DMS53 treated with DMSO at 0.1 percent for 48 hours (cell line): ENCODE results near the gene STAT4.

Source experiments
- DNase-seq: peaks from one replicate; lab custom pipeline; 2025; ENCODE audit not compliant: unreplicated experiment; lab: John Stamatoyannopoulos, UW

The STAT4 gene

DNA sequence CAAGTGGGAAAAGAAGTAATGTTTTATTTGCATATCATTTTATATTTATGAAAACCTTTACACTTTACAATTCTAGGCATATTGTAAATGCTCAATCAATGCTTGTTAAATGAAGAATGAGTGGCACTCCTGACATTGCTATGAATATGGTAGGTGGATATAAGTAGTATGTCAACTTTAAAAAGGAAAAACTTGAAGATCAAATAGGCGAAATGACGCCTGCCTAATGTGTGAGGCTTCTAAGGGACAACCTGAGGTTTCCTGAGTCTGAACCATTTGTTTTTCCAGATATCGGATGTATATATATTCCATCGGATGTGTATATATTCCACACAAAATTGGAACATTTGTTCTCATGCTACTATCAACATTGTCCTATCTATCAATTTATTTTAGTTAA, 1.4 kb downstream of the STAT4 start:
- no peak for DNase-seq

DNA sequence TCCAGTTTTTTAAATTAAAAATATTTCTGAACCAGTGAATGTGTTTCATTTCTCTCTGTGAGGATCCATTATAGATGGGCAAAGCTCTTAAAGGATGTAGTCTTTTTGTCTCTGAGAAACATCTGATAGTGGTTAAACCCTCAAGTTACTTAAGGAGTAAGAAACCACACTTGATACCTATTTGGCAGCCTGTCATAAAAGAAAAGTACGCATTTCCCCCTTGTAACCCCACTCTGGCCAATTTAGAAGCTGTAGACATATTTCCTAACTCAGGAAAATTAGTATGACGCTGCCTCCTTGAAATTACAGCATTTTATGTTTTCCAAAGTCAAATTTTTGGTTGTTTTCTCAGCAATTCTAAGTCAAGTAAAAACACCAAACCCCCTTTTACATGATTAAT, 2.0 kb downstream of the STAT4 start:
- DNase-seq = no peak

DNA sequence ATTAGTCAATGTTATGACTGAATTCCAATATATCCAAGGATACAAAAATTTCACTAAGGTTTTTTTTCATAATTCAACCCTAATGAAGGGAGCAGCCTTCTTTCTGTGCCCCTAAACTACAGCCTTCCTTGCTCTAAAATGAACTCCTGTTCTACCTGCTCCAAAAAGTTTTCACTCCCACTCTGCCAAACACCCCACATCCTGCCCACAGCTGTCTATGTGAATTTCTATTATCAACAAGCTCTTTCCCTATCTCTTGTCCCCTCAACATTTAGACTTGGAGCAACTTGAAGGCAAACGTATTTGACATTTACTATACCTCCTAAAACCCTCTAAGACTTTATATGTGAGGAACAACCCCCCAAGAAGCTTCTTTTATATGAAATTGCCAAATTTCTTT, 2.5 kb downstream of the STAT4 start:
- DNase-seq = no peak

DNA sequence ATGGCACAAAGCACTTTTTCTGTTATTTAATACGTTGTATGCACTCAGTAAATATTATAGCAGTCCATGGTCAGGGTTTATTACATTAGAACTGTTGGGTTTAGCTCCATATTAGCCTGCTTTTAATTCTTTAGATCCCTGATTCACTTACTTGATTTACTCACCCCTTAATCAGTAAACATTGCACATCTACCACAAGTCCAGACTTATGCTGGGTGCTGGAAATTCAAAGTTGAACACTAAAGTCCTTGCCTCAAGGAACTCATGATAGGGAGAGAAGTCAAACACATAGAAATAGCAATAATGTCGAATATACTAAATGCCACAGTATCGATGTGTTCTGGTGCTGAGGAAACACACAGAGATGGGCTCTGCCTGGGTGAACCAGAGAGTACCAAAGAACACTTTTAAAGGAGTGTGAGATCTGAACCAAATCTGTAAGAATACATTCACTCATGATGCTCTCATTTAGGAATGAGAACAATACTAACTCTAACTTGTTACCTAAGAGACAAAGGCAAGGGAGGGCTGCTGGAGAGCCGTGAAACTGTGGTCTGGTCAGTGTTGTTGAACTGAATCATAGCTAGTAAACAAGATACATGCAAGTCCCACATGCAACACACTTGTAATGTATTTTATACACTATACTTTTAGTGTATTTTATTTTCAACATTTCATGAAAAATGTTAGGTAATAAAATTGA, 4.9 kb downstream of the STAT4 start:
- no peak for DNase-seq

DNA sequence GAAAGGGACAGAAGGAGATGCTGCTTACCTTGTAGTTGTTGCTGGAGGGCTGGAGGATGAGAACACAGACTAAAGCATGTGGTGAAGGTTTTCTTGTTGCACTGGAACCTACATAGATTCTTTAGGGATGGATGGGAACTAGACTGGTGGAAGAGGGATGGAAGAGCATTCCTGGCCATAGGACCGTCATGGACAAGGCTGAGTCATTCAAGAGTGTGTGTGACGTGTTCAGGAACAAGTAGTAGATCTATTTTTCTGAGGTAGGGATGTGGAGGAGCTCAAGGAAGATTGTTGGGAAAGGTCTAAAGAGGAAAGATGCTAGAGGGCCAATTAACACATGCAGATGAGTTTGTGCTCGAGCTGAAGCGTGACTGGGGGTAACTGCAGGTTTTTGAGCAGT, 6.6 kb downstream of the STAT4 start:
- no peak for DNase-seq

DNA sequence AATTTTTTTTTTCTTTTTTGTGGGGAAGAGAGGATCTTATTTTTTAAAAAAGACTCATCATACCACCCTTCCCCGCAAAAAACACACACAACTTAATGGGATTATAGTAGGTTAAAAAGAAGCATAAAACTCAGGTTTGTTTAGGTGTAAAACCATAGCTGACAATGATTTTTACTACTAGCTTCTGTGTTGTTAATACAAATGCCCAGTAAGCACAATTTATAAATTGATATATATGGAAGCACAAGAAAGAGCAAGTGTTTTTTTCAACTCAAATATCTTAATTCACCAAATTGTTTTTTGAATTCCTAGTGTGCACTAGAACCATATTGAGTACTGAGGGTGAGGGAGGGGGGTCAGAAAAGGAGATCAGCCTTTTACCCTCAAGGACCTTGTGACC, 7.0 kb downstream of the STAT4 start:
- DNase-seq = no peak

DNA sequence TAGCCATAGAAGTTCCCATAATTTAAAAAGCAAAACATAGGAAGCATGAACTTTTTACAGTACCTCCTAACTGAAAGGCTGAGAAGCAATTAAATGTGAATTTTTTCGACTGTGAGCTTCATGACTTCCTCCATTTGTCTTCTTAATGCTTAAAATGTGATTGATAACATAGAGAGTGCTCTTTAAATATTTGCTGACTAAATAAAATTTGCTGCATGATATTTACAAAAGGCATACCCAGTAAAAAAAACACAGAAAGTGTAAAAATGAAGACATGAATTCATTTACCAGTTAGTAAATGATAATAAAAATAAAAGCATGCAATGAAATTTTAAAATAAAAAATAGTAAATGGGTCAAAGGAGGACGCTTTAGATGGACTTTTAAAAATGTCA, 21.9 kb downstream of the STAT4 start:
- DNase-seq = no peak

DNA sequence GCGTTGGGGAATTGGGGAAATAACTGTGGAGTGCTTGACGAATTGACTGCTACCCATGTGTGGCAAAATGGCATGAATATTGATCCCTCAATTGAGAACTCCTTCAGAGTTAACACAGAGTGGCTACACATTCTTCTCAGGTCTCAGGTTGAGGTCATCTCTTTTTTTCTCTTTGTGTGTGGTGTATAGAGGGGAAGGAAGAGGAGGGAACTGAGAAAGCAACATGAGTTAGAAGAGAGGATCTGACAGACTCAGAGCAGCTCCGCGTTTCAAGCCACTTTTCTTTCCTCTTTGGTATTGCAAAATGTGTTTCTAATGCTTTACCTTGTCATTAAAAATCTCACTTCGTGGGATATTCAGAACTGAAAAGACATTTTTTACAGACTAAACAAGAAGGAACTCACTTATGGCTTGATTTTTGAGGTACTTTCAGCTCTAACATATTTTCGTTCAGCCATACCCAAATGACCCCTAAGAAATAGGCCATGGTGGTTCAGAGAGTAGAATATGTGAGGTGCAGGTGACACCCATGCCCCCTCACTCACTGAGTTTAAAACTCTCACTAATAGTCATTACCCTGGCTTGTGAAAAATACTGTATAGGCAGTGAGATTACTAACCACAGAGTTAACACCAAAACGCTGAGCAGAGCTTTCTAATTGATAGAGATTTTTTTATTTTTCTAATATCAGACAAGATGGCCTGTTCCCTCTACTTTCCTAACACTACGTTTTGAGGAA, 22.5 kb downstream of the STAT4 start:
- DNase-seq = no peak

DNA sequence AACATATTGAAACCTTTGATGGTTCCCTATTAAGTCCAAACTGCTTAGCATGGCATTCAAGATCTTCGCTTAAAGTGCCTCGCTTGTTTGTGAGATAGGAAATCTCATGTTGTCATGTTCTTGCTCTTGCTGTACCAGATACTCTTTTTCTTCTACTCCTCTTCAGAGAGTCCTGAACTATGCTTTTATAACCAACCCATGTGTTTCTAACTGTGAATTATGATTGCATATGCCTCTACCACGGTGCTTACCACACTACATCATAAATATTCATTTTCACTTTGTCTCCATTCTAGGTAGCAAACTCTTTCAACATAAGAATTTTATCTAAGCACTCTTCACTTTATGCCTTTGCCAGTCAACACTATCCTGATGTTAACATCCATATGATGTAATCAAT, 23.6 kb downstream of the STAT4 start:
- DNase-seq = no peak

DNA sequence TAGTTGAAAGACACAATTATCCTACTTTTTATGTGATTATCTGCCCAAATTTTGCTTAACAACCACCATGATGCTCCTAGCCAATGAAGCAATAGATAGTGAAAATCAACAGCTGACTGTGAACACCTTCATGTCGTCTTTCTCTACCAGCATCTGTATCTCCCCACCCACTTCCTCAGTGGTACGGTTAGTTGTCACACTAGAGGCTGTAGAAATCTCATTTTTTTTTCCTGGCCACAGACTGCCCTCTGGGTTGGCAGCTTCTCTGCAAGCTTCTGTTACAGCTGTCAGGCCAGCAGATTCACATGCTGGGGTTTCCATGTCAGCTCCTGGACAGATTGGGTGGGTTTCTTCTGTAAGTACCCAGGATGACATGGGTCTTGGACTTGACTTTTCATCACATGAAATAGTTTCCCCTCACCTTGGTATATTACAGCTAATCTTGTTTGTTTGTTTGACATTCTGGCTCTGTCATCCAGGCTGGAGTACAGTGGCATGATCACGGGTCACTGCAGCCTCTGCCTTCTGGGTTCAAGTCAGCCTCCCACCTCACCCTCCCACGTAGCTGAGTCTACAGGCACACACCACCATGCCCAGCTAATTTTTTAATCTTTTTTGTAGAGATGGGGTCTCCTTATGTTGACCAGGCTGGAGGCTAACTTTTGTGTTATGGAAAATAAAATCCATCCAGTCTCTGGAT, 24.3 kb downstream of the STAT4 start:
- no peak for DNase-seq

DNA sequence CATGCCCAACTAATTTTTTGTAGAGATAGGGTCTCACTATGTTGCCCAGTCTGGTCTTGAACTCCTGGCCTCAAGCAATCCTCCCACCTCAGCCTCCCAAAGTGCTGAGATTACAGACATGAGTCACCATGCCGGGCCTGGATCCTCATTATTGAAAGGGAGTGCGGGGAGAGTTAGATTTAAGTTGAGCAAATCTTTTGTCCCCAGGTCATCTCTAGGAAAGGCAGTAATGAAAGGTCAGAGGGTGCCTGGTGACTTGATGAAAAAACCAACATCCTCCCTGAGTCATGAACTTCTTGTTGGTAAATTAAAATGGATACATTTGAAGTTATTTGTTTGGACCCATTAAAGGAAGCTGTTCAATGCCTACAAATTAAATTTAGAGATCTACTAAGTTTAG, 25.1 kb downstream of the STAT4 start:
- DNase-seq = no peak

DNA sequence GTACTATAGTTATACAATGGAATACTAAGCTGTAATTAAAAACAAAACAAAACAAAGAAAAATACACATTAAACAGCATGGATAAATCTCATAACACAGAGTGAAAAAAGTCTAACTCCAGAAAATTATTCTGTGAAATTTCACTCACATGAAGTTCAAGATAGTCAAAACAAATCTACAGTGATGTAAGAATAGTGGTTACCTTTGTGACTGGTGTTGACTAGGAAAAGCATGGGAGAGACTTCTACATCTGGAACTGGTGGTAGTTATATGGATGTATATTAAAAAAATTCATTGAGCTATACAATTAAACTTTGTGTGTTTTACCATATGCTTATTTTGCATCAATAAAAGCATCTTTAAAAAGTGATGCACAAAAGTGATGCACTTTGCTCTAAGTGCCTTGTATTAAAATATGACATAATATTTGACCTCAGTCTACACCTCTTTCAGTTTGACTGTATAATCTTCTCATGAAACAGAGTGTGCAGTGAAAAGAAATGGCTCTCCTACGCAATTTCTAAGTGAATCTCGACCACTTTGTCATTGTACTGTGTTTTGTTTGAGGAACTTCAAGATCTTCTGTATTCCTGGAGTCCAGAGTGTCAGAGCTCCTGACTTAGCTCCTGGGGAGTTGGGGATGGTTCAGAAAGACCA, 28.0 kb downstream of the STAT4 start:
- no peak for DNase-seq

DNA sequence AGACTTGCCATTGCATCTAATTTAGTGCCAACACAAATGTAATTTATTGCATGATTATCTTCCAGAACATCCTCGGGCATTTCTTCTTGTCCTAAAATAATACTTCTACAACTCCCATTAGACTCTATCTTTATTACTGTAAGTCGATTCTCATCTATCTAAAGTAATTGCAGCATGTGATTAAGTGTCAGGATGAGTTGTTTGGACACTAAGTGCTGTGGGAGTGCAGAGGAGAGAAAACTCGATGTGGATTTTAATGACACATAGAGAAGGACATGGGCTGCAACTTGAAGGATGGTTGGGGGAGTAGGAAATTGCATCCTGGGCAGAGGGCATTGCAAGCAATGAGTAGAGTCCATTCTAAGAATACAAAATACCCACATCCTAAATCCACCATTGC, 33.5 kb downstream of the STAT4 start:
- DNase-seq = no peak

DNA sequence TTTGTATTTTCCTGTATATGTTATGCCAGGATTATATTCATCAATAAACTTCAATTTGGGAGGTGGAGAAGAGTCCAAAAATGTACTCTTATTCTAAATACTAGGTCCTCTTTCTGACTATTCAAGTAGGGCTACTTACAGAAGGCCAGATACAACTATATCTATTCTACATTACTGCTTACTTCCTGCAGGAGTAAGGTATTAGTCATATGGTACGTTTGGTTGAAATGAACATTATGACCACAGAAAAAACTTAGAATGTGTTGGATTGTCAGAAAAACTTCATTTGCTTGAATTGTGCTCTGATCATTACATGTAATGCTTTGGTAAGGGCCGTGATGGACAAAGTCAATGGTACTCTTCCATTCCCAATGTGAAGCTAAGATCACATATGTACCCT, 35.0 kb downstream of the STAT4 start:
- DNase-seq = no peak

DNA sequence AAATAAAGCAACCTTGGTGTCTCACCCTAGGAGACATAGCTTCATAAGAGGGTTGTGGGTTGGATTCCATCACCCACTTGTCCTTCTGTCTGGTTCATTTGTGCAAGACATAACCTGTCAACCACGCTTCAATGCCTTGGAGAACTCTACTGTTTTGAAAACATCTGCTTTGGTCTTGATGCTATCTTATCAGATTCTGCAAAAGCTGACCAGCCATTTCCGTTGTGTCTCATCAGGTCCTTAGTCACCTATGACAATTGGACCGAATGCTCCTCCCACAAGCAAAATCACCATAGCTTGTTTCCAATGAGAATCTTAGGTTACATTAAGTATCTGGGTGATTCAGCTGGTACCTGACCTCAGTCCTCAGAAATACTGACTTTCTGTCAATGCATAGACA, 35.4 kb downstream of the STAT4 start:
- DNase-seq = no peak

DNA sequence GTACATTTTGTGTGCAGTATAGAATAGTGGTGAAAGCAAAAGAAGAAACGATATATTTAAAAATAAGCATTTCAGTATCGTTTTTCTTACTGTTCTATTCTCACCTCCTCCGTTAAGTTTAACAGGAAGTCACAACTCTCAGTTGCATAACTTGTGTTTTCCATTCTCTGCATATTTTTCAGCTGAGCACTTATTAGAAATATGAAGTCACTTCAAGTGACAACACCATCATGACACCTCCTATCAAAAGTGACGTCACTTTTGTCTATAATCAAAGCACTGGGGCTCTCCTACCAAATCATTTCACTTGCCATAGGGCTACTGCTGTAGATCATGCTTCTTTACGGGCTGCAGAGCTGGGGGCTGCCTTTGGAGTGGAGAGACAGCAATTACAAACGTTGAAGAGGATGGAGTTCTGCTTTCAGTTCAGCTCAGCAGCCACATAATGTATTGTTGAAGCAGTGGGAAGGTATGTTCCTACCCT, 36.3 kb downstream of the STAT4 start:
- no peak for DNase-seq

DNA sequence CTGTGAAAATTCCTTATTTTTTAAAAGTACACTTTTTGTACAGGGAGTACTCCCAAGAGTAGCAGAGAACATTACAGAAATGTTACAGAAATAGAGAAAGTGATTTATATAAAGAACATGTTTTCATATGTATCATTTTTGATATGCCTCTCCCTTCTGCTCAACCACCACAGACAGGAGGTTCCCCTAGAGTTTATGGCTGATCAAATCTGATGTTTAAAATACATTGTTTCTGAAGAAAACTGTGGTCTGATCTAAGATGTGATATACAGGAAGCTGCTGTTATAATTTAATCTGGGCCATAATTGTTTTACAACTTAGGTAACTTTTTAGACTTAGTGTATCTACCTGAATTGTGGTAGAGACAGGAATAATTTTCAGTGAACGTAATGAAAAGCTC, 37.0 kb downstream of the STAT4 start:
- DNase-seq = no peak

DNA sequence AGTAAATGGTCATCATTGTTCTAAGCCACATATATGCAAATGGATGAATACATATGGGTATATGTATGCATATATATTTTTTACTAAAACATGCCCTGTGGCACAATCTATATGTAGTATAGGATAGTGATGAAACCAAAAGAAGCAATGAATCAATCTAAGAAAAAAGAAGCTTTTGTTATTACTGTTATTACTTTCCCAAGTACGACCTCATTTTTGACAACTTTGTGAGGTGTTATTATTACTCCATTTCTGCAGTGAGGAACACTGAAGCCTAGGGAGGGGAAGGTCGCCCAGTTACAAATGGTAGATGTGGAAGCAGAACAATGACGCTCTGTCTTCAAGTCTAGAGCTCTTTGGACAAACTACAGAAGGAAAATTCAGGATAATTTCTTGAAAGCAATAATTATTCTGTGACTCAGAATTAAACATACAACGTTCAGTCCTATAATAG, 38.3 kb downstream of the STAT4 start:
- DNase-seq = no peak

DNA sequence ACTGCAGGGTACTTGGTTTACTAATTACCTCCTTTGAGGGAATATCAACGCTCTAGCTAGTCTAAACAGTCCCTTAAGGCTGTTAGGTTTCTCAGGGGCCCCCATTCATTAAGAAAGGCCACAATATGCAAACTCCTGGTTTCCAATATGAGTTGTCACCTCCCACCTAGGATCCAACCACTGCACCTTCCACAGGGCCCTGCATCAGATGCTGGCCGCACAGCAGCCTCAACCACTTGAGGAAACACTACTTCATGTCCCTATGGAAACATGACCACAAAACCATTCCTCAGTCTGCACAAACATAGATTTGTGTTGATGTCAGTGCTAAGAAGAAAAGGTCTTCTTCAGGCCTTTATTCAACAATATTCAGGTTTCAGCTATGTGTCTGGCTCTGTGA, 40.9 kb downstream of the STAT4 start:
- DNase-seq = no peak

DNA sequence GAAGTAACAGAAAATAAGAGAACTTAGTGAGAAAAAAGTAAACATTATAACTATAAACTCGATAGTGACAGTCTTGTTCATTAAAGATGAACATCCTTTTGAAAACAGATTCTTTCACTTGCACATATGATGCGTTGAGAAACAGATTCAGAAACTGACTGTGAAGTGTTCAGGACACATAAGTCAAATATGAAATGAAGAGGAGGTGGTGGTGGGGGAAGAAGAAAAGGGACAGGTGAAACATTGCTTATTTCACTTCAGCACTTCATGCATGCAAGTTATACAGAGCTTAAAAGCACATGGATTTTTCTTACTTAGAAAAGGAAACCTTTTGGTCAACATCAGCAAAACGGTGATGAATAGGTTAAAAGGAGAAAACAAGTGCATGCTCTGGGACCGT, 42.5 kb downstream of the STAT4 start:
- DNase-seq = no peak

DNA sequence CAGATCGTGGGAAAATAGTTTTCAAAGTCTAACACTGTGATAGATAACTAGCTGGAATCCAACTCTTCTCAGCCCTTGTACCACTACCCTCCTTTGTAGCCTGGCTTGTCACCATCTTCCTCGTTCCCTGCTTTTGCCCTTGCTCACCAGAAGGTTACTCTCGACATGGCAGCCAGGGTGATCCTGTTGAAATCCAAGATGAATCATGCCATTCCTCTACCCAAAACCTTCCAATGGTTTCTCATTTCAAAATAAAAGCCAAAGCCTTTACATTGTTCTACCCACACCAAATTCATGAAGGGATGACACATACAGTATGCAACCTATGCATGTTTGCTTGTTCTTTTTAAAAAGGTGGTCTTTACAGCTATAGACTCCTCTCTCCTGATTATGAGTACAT, 45.7 kb downstream of the STAT4 start:
- DNase-seq = no peak

DNA sequence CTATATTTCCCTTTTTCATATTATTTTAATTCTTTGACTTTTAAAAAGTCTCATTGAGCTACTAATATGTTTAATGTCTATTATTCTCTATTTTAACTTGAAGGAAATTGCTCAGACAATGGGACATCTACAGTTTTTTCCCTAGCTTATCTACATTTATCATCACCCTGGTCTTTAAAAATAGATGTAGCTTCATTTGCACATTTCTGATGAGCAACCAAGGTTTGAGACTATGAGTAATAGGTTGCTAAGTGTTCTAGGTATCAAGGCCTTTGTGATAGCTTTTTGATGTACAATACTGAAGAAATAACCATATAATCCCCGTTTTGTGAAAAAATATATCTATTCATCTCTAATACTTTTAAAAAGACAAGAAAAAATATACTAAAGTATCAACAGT, 47.0 kb downstream of the STAT4 start:
- no peak for DNase-seq
